WTC11 (cell line): ENCODE data around the gene SUGT1. TPM values are rescaled to one million over a fixed set of nuclear protein-coding genes. Genes with fewer than 3 reads are reported as not detected.

Source experiments
- ATAC-seq: fragments of 200-7000 bp; cut with Tn5 transposase; 2 replicates; pipeline ENCODE4 v1.10.0; 2021; ENCODE audit warnings: mild to moderate bottlenecking, moderate library complexity
- CTCF ChIA-PET: fragments of 300-600 bp; sonication (Branson Sonifier 250); formaldehyde crosslinking; loops from one replicate; lab custom pipeline; 2021; ENCODE audit warnings: antibody characterized with exemption; lab: Charles Lee
- POLR2A ChIA-PET: fragments of 350-600 bp; sonication (Branson Sonifier 250); formaldehyde crosslinking; loops from one replicate; lab custom pipeline; 2021; ENCODE audit warnings: antibody characterized with exemption; lab: Charles Lee
- DNase-seq: peaks from one replicate; pipeline ENCODE4 v3.0.0; 2021; ENCODE audit warnings: low spot score
- H3K27ac Mint-ChIP-seq: 2 replicates; pipeline ENCODE4 v1.8.0; 2021; ENCODE audit warnings: mixed read lengths
- H3K27me3 Mint-ChIP-seq: 2 replicates; pipeline ENCODE4 v1.8.0; 2021; ENCODE audit warnings: low read depth, mild to moderate bottlenecking, moderate library complexity, mixed read lengths
- H3K36me3 Mint-ChIP-seq: 2 replicates; pipeline ENCODE4 v1.8.0; 2021; ENCODE audit warnings: mixed read lengths
- H3K4me1 Mint-ChIP-seq: 2 replicates; pipeline ENCODE4 v1.8.0; 2022; ENCODE audit warnings: mixed read lengths
- H3K4me3 Mint-ChIP-seq: 2 replicates; pipeline ENCODE4 v1.8.0; 2021; ENCODE audit warnings: mild to moderate bottlenecking, moderate library complexity, mixed read lengths
- H3K9me3 Mint-ChIP-seq: 2 replicates; pipeline ENCODE4 v1.8.0; 2021; ENCODE audit warnings: mixed read lengths
- ARID4B ChIP-seq: sonication (generic); formaldehyde crosslinking; IDR thresholded peaks from 2 replicates; pipeline ENCODE4 v1.8.0; 2023; ENCODE audit warnings: missing genetic modification reagents, mild to moderate bottlenecking, borderline replicate concordance
- EMX1 ChIP-seq: fragments of 250-450 bp; sonication (Bioruptor Pico); IDR thresholded peaks from 2 replicates; pipeline ENCODE4 v1.8.0; 2021; ENCODE audit warnings: mild to moderate bottlenecking
- ERG ChIP-seq: fragments of 250-450 bp; sonication (Bioruptor Pico); IDR thresholded peaks from 2 replicates; pipeline ENCODE4 v1.8.0; 2021; ENCODE audit warnings: mild to moderate bottlenecking
- ESRRA ChIP-seq: sonication (generic); formaldehyde crosslinking; IDR thresholded peaks from 2 replicates; pipeline ENCODE4 v1.8.1; 2022; ENCODE audit warnings: mild to moderate bottlenecking, missing genetic modification reagents, borderline replicate concordance
- FOXP4 ChIP-seq: sonication (generic); formaldehyde crosslinking; IDR thresholded peaks from 2 replicates; pipeline ENCODE4 v1.8.0; 2022; ENCODE audit warnings: mild to moderate bottlenecking, missing genetic modification reagents
- IRF1 ChIP-seq: sonication (generic); formaldehyde crosslinking; IDR thresholded peaks from 2 replicates; pipeline ENCODE4 v1.8.0; 2023; ENCODE audit warnings: missing genetic modification reagents
- JAZF1 ChIP-seq: fragments of 250-450 bp; sonication (Bioruptor Pico); IDR thresholded peaks from 2 replicates; pipeline ENCODE4 v1.9.0; 2021; ENCODE audit warnings: moderate library complexity, mild to moderate bottlenecking, inconsistent platforms
- KAT7 ChIP-seq: sonication (generic); formaldehyde crosslinking; IDR thresholded peaks from 2 replicates; pipeline ENCODE4 v1.8.1; 2023; ENCODE audit warnings: missing genetic modification reagents, mild to moderate bottlenecking, borderline replicate concordance
- TCF7 ChIP-seq: sonication (generic); formaldehyde crosslinking; IDR thresholded peaks from 2 replicates; pipeline ENCODE4 v1.8.0; 2022; ENCODE audit warnings: mild to moderate bottlenecking, low read depth, missing genetic modification reagents, moderate library complexity
- USF1 ChIP-seq: sonication (generic); formaldehyde crosslinking; IDR thresholded peaks from 2 replicates; pipeline ENCODE4 v1.8.0; 2022; ENCODE audit warnings: mild to moderate bottlenecking, missing genetic modification reagents
- ZBTB21 ChIP-seq: sonication (generic); formaldehyde crosslinking; IDR thresholded peaks from 2 replicates; pipeline ENCODE4 v1.8.1; 2023; ENCODE audit warnings: mild to moderate bottlenecking, missing genetic modification reagents, borderline replicate concordance
- ZNF232 ChIP-seq: sonication (generic); formaldehyde crosslinking; IDR thresholded peaks from 2 replicates; pipeline ENCODE4 v1.8.0; 2022; ENCODE audit warnings: mild to moderate bottlenecking, missing genetic modification reagents
- ZNF416 ChIP-seq: fragments of 250-450 bp; sonication (Bioruptor Pico); IDR thresholded peaks from 2 replicates; pipeline ENCODE4 v1.9.0; 2021; ENCODE audit warnings: mild to moderate bottlenecking, inconsistent platforms
- ZNF512 ChIP-seq: sonication (generic); formaldehyde crosslinking; IDR thresholded peaks from 2 replicates; pipeline ENCODE4 v1.8.1; 2022; ENCODE audit warnings: missing genetic modification reagents, borderline replicate concordance
- total RNA-seq: library from RNA; stranded (reverse); gene quantifications from 3 replicates; pipeline ENCODE4 v1.2.3, GENCODE V29; 2021

The SUGT1 gene
- total RNA-seq, 1 experiment from 2014 or later = 76.3 TPM

- DNase-seq (no peak), ATAC-seq (no peak)
- no peaks in the 10 kb centered on the region for H3K27me3 Mint-ChIP-seq
- H3K4me1 Mint-ChIP-seq = peaks cover 7% of the 10 kb centered on the region
- TF ChIP-seq ZNF512 (CRISPR knock-in tag) = no peak
- H3K27ac Mint-ChIP-seq = peak overlapping the region; percentile 91
- CTCF ChIA-PET = no interaction called here
- peaks cover 24% of the 10 kb centered on the region for H3K36me3 Mint-ChIP-seq
- H3K4me3 Mint-ChIP-seq = no peak overlapping the region
- H3K9me3 Mint-ChIP-seq = no peaks in the 10 kb centered on the region
- POLR2A ChIA-PET = no interaction called here
Measured at GRCh38 chr13:52650731-52651130, 1.9 kb upstream of the SUGT1 start.

- CTCF ChIA-PET = interaction anchor here (1.8 to 3.3 kb wide), 6 partner anchors 14 to 198 kb away, joined by 6 to 29 read pairs (median 10); partner anchors contain the start of genes CNMD and PCDH8
- TF ChIP-seq FOXP4 (CRISPR knock-in tag) (0 out of 2 replicates have a peak, but pooled peaks have one; percentile 12), EMX1 (CRISPR knock-in tag) (0 out of 2 replicates have a peak, but pooled peaks have one; percentile 61), ESRRA (CRISPR knock-in tag) (no peak), IRF1 (0 out of 2 replicates have a peak, but pooled peaks have one; percentile 23), JAZF1 (CRISPR knock-in tag) (no peak), ARID4B (CRISPR knock-in tag) (peak; percentile 13; the same call in 1 of the 2 replicates)
- H3K4me3 Mint-ChIP-seq = no peak overlapping the region
- no peaks in the 10 kb centered on the region for H3K27me3 Mint-ChIP-seq
- no peaks in the 10 kb centered on the region for H3K9me3 Mint-ChIP-seq
- no peak overlapping the region for H3K27ac Mint-ChIP-seq
- POLR2A ChIA-PET = interaction anchor here (0.6 to 2.1 kb wide), 4 partner anchors 52 to 202 kb away, joined by 3 to 9 read pairs (median 8); partner anchors contain the start of gene PCDH8
- DNase-seq (no peak), ATAC-seq (peak; percentile 9)
- peaks cover 7% of the 10 kb centered on the region for H3K4me1 Mint-ChIP-seq
- peaks cover 24% of the 10 kb centered on the region for H3K36me3 Mint-ChIP-seq
Measured at GRCh38 chr13:52651897-52652195, 790 bp upstream of the SUGT1 start.

GRCh38 chr13:52652980-52653303 is 306 bp downstream of the SUGT1 start:
- TF ChIP-seq KAT7 (CRISPR knock-in tag) = peak; percentile 73; the same call in 1 of the 2 replicates
- TF ChIP-seq TCF7 (CRISPR knock-in tag) = no peak
- peaks cover 24% of the 10 kb centered on the region for H3K36me3 Mint-ChIP-seq
- ChIA-PET CTCF (interaction anchor here (0.7 to 3.3 kb wide), 21 partner anchors 12 to 548 kb away, joined by 3 to 29 read pairs (median 5); partner anchors contain the start of genes CNMD and PCDH8), POLR2A (interaction anchor here (1.0 to 2.1 kb wide), 11 partner anchors 8 to 203 kb away, joined by 3 to 10 read pairs (median 6); partner anchors contain the start of gene PCDH8)
- no peaks in the 10 kb centered on the region for H3K27me3 Mint-ChIP-seq
- H3K27ac Mint-ChIP-seq = no peak overlapping the region
- H3K4me3 Mint-ChIP-seq = no peak overlapping the region
- peak; percentile 37 for ATAC-seq
- H3K9me3 Mint-ChIP-seq = no peaks in the 10 kb centered on the region
- peaks cover 7% of the 10 kb centered on the region for H3K4me1 Mint-ChIP-seq
- no peak for DNase-seq

GRCh38 chr13:52659340-52659739 is 6.7 kb downstream of the SUGT1 start:
- CTCF ChIA-PET = no interaction called here
- no peak for TF ChIP-seq ZNF512 (CRISPR knock-in tag)
- TF ChIP-seq ZBTB21 = no peak
- no peak for TF ChIP-seq ERG (CRISPR knock-in tag)
- no peak for TF ChIP-seq USF1 (CRISPR knock-in tag)
- no peak for TF ChIP-seq ZNF416 (CRISPR knock-in tag)
- no peak for TF ChIP-seq ZNF232 (CRISPR knock-in tag)
- no peak for TF ChIP-seq IRF1

More at GRCh38 chr13:52659340-52659739, 6.7 kb downstream of the SUGT1 start:
- H3K27ac Mint-ChIP-seq = no peak overlapping the region
- H3K27me3 Mint-ChIP-seq = no peaks in the 10 kb centered on the region
- no peaks in the 10 kb centered on the region for H3K9me3 Mint-ChIP-seq
- DNase-seq (no peak), ATAC-seq (no peak)
- POLR2A ChIA-PET = no interaction called here
- H3K4me3 Mint-ChIP-seq = no peak overlapping the region
- H3K36me3 Mint-ChIP-seq = peaks cover 43% of the 10 kb centered on the region
- no peaks in the 10 kb centered on the region for H3K4me1 Mint-ChIP-seq
